ENCODE measurements around the gene RPS2.
A peak's percentile ranks its signal among the peaks of the same experiment; 100 is the strongest.
"Not testable (repeated sequence)": the region's sequence is repeated elsewhere in the genome, so short reads cannot be mapped to it uniquely, and the experiment has no call there.

RPS2 gene

GRCh38 chr16:1964506-1965395, at the start of gene RPS2:
Gene RPS2 (minus strand): TSS chr16:1964826. CDS start chr16:1964625, 201 bp downstream.
- peak within 1 kb of the TSS; percentile 83 for H3K4me3 ChIP-seq (replicated peaks; ENCODE audit: low read depth, low read length)
- no peaks in the 10 kb centered on the region for H3K27me3 ChIP-seq (replicated peaks; ENCODE audit: control insufficient read depth, insufficient read depth, low read length)
- H3K36me3 ChIP-seq (ENCODE audit: control insufficient read depth, insufficient read depth, low read length), result peaks cover 21% of the 10 kb centered on the region
- DNase-seq (ENCODE audit: extremely low read depth, insufficient read length), result peak; percentile 99
- TF ChIP-seq, protein P1, sequence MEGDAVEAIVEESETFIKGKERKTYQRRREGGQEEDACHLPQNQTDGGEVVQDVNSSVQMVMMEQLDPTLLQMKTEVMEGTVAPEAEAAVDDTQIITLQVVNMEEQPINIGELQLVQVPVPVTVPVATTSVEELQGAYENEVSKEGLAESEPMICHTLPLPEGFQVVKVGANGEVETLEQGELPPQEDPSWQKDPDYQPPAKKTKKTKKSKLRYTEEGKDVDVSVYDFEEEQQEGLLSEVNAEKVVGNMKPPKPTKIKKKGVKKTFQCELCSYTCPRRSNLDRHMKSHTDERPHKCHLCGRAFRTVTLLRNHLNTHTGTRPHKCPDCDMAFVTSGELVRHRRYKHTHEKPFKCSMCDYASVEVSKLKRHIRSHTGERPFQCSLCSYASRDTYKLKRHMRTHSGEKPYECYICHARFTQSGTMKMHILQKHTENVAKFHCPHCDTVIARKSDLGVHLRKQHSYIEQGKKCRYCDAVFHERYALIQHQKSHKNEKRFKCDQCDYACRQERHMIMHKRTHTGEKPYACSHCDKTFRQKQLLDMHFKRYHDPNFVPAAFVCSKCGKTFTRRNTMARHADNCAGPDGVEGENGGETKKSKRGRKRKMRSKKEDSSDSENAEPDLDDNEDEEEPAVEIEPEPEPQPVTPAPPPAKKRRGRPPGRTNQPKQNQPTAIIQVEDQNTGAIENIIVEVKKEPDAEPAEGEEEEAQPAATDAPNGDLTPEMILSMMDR (IDR thresholded peaks at IDR 0.05; ENCODE audit: insufficient read depth, low read length, poor library complexity, severe bottlenecking), result no peak

DNA sequence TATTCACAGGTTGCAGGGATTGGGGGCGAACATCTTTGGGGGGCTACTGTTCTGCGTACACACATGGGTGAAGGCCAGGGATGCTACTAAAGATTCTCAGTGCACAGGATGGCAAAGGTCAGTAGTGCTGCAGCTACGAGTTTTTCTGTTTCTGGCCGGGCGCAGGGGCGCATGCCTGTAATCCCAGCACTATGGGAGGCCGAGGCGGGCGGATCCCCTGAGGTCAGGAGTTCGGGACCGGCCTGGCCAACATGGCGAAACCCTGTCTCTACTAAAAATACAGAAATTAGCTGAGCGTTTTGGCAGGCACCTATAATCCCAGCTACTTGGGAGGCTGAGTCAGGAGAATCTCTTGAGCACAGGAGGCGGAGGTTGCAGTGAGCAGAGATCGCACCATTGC, 48.9 kb upstream of the RPS2 start:
- H3K4me3 ChIP-seq (replicated peaks; ENCODE audit: low read depth, low read length), result no peak overlapping the region
- TF ChIP-seq, protein P1 (IDR thresholded peaks at IDR 0.05; ENCODE audit: insufficient read depth, low read length, poor library complexity, severe bottlenecking), result no peak
- H3K36me3 ChIP-seq (ENCODE audit: control insufficient read depth, insufficient read depth, low read length), result no peaks in the 10 kb centered on the region
- DNase-seq (ENCODE audit: extremely low read depth, insufficient read length), result no peak
- H3K27me3 ChIP-seq (replicated peaks; ENCODE audit: control insufficient read depth, insufficient read depth, low read length), result no peaks in the 10 kb centered on the region

DNA sequence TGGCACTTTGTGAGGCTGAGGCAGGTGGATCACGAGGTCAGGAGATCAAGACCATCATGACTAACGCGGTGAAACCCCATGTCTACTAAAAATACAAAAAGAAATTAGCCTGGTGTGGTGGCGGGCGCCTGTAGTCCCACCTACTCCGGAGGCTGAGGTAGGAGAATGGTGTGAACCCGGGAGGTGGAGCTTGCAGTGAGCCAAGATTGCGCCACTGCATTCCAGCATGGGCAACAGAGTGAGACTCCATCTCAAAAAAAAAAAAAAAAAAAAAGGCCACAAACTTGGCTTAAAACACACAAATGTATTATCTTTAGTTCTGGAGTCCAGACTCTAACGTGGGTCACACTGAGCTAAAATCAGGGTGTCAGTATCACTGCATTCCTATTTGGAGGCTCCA, 47.1 kb upstream of the RPS2 start:
- not testable (repeated sequence) for H3K27me3 ChIP-seq (replicated peaks; ENCODE audit: control insufficient read depth, insufficient read depth, low read length); DNase-seq (ENCODE audit: extremely low read depth, insufficient read length); H3K4me3 ChIP-seq (replicated peaks; ENCODE audit: low read depth, low read length); H3K36me3 ChIP-seq (ENCODE audit: control insufficient read depth, insufficient read depth, low read length)

- peak within 1 kb of the TSS; percentile 77 for H3K4me3 ChIP-seq (replicated peaks; ENCODE audit: low read depth, low read length)
- peaks cover 7% of the 10 kb centered on the region for H3K36me3 ChIP-seq (ENCODE audit: control insufficient read depth, insufficient read depth, low read length)
- peak; percentile 89 for DNase-seq (ENCODE audit: extremely low read depth, insufficient read length)
- TF ChIP-seq, protein P1 (IDR thresholded peaks at IDR 0.05; ENCODE audit: insufficient read depth, low read length, poor library complexity, severe bottlenecking), result no peak
- H3K27me3 ChIP-seq (replicated peaks; ENCODE audit: control insufficient read depth, insufficient read depth, low read length), result no peaks in the 10 kb centered on the region
These were observed 45.3 kb upstream of the RPS2 start, which contains the start of gene ZNF598 for GRCh38 chr16:2009791-2010510. Gene ZNF598 (minus strand): TSS chr16:2009821.

DNA sequence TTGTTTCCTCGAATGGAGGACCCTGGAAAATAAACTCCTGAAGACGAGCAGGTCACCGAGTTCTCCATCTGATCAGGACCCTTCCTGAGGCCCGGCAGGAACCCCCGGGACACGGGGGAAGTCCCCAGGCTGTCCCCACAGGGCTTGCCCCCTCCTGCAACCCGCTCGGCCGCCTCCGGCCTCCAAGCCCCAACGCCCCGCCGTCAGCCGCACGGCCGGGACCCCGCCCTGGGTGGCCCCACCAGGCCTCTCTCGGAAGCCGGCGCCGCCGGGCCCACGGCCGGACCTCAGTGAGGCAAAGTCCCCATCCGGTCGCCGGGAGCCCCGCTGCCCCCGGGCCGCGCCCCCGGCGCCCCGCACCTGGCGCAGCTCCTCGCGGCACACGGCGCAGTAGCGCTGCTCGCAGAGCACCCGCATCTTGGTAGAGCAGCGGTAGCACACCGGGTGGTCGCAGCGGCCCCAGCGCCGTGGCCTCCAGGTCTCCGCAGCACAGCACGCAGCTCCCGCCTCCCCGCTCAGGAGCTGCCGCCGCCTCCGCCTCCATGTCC, 44.6 kb upstream of the RPS2 start:
- TF ChIP-seq, protein P1 (IDR thresholded peaks at IDR 0.05; ENCODE audit: insufficient read depth, low read length, poor library complexity, severe bottlenecking), result no peak
- no peaks in the 10 kb centered on the region for H3K27me3 ChIP-seq (replicated peaks; ENCODE audit: control insufficient read depth, insufficient read depth, low read length)
- no peak for DNase-seq (ENCODE audit: extremely low read depth, insufficient read length)
- H3K36me3 ChIP-seq (ENCODE audit: control insufficient read depth, insufficient read depth, low read length), result peaks cover 7% of the 10 kb centered on the region
- H3K4me3 ChIP-seq (replicated peaks; ENCODE audit: low read depth, low read length), result peak overlapping the region; percentile 68

Measured in GM06990 (cell line).